Mesothelial cell of epicardium (in vitro differentiated cells): ENCODE data around the gene HMGN5. TPM values are rescaled to one million over a fixed set of nuclear protein-coding genes. Genes with fewer than 3 reads are reported as not detected.

Experiments
- DNase-seq, 2 experiments: peaks; one replicate each; pipeline ENCODE4 v3.0.0; 2021; ENCODE audit warnings: low spot score in 2 of 2; ENCODE audit not compliant: unreplicated experiment in 2 of 2
- H3K27ac Mint-ChIP-seq: 2 replicates; pipeline ENCODE4 v1.8.0; 2021; ENCODE audit warnings: mixed read lengths
- H3K27me3 Mint-ChIP-seq: 2 replicates; pipeline ENCODE4 v1.8.0; 2021; ENCODE audit warnings: low read depth, mixed read lengths
- H3K36me3 Mint-ChIP-seq: 2 replicates; pipeline ENCODE4 v1.8.0; 2021; ENCODE audit warnings: mixed read lengths
- H3K4me1 Mint-ChIP-seq: 2 replicates; pipeline ENCODE4 v1.8.0; 2021; ENCODE audit warnings: mixed read lengths
- H3K4me3 Mint-ChIP-seq: 2 replicates; pipeline ENCODE4 v1.8.0; 2021; ENCODE audit warnings: mild to moderate bottlenecking, moderate library complexity, mixed read lengths
- H3K9me3 Mint-ChIP-seq: 2 replicates; pipeline ENCODE4 v1.8.0; 2021; ENCODE audit warnings: mixed read lengths
- CTCF ChIP-seq: fragments of 200-600 bp; sonication (generic); IDR thresholded peaks from one replicate; pipeline ENCODE4 v1.5.0; 2021; ENCODE audit warnings: antibody characterized with exemption; ENCODE audit not compliant: unreplicated experiment
- total RNA-seq: library from RNA; stranded (reverse); gene quantifications from 3 replicates; pipeline ENCODE4 v1.2.1, GENCODE V29; 2021

HMGN5 gene
- total RNA-seq, 1 donor from 2014 or later = 4.9 TPM

- Mint-ChIP-seq H3K4me3 (peak overlapping the region; percentile 87), H3K27me3 (peaks cover 28% of the 10 kb centered on the region), H3K4me1 (peaks cover 4% of the 10 kb centered on the region), H3K27ac (peak overlapping the region; percentile 94), H3K9me3 (peaks cover 15% of the 10 kb centered on the region), H3K36me3 (no peaks in the 10 kb centered on the region)
- DNase-seq = no peak
- no peak for TF ChIP-seq CTCF
Observed at GRCh38 chrX:81120258-81120935, 81.3 kb downstream of the HMGN5 start.

- Mint-ChIP-seq H3K27ac (no peak overlapping the region), H3K27me3 (no peaks in the 10 kb centered on the region), H3K4me3 (no peak overlapping the region), H3K4me1 (peaks cover 3% of the 10 kb centered on the region), H3K36me3 (peaks cover 2% of the 10 kb centered on the region), H3K9me3 (peaks cover 7% of the 10 kb centered on the region)
- no peak for TF ChIP-seq CTCF
- no peak for DNase-seq
Observed at GRCh38 chrX:81114757-81115156, 87.0 kb downstream of the HMGN5 start.

- peaks cover 36% of the 10 kb centered on the region for H3K9me3 Mint-ChIP-seq
- H3K36me3 Mint-ChIP-seq = peaks cover 4% of the 10 kb centered on the region
- DNase-seq = no peak
- no peaks in the 10 kb centered on the region for H3K4me1 Mint-ChIP-seq
- no peak overlapping the region for H3K27ac Mint-ChIP-seq
- H3K4me3 Mint-ChIP-seq = no peak overlapping the region
- no peaks in the 10 kb centered on the region for H3K27me3 Mint-ChIP-seq
- TF ChIP-seq CTCF = no peak
Observed at GRCh38 chrX:81110286-81110685, 91.4 kb downstream of the HMGN5 start.

GRCh38 chrX:81082649-81083048, 119.1 kb downstream of the HMGN5 start:
- Mint-ChIP-seq H3K27ac (no peak overlapping the region), H3K9me3 (peaks cover 80% of the 10 kb centered on the region), H3K27me3 (no peaks in the 10 kb centered on the region), H3K4me1 (no peaks in the 10 kb centered on the region), H3K4me3 (no peak overlapping the region), H3K36me3 (no peaks in the 10 kb centered on the region)
- TF ChIP-seq CTCF = no peak
- no peak for DNase-seq

Other genes with a start within 250 kb of the HMGN5 start
- gene SH3BGRL, start 189 bp upstream of the HMGN5 start, total RNA-seq = 69.0 to 71.4 TPM (median 69.5 TPM) in 3 replicates